Heart left ventricle (tissue), 16 donors: ENCODE measurements around the gene ANXA11. TPM values are rescaled to one million over a fixed set of nuclear protein-coding genes. Genes with fewer than 3 reads are reported as not detected.

Source experiments
- ATAC-seq, 4 donors: fragments of 200-7000 bp; cut with Tn5 transposase; one replicate each; pipeline ENCODE4 v1.9.1; 2020 to 2022; ENCODE audit warnings: moderate library complexity in 4 of 4, mild to moderate bottlenecking in 3 of 4, moderate number of reproducible peaks in 1 of 4
- DNase-seq, 5 donors: peaks; one replicate each; pipeline ENCODE4 v3.0.0-alpha.2; 2020
- H3K27ac ChIP-seq, 12 donors: fragments of 200-600 bp; sonication (generic) in 4 of 12; one replicate each; pipeline versions ENCODE4 v1.5.0 to v1.8.0; 2016 to 2022; ENCODE audit warnings: mild to moderate bottlenecking in 2 of 12
- H3K27me3 ChIP-seq, 9 donors: fragments of 200-600 bp; sonication (generic) in 2 of 9; one replicate each; pipeline versions ENCODE4 v1.5.1 to v1.8.0; 2016 to 2022; ENCODE audit warnings: mild to moderate bottlenecking in 3 of 9
- H3K36me3 ChIP-seq, 9 donors: fragments of 200-600 bp; sonication (generic) in 2 of 9; one replicate each; pipeline versions ENCODE4 v1.5.0 to v1.8.0; 2018 to 2022; ENCODE audit warnings: mild to moderate bottlenecking in 2 of 9
- H3K4me1 ChIP-seq, 12 donors: fragments of 200-600 bp; sonication (generic) in 4 of 12; one replicate each; pipeline versions ENCODE4 v1.5.0 to v1.8.0; 2016 to 2022; ENCODE audit warnings: mild to moderate bottlenecking in 3 of 12
- H3K4me3 ChIP-seq, 12 donors: fragments of 200-600 bp; sonication (generic) in 4 of 12; one replicate each; pipeline versions ENCODE4 v1.5.0 to v1.8.0; 2017 to 2022; ENCODE audit warnings: mild to moderate bottlenecking in 9 of 12, moderate library complexity in 4 of 12
- H3K9me3 ChIP-seq, 12 donors: fragments of 200-600 bp; sonication (generic) in 4 of 12; one replicate each; pipeline versions ENCODE4 v1.5.0 to v1.8.0; 2016 to 2022; ENCODE audit warnings: mild to moderate bottlenecking in 1 of 12
- POLR2A ChIP-seq, 2 donors: fragments of 450-650 bp; IDR thresholded peaks; one replicate each; pipeline ENCODE4 v1.6.1; 2017; ENCODE audit warnings: antibody characterized with exemption in 2 of 2, mild to moderate bottlenecking in 2 of 2, moderate library complexity in 2 of 2
- WGBS, 4 donors: extraction: QIAGEN DNeasy Blood & Tissue Kit in 2 of 4; methylation state at CpG; one replicate each; pipeline versions ENCODE4 v1.1.5 to v1.1.7; 2013 to 2018; 5-methylcytosine and 5-hydroxymethylcytosine counted together
- intact Hi-C, 10 donors: fragments of 100-400 bp; cut with DNase I; formaldehyde crosslinking; loops; one replicate each; pipeline versions ENCODE4 v1.11.1 to v1.14.2; 2022
- polyA plus RNA-seq, 2 donors: library from polyadenylated mRNA; stranded (reverse); fragments of 200-250 nt; gene quantifications; one replicate each; pipeline ENCODE4 v1.2.3, GENCODE V29; 2013
- total RNA-seq, 9 donors: library from RNA; depleted of rRNA in 2 of 9; stranded (reverse); fragments of >200 nt in 2 of 9; fragmentation: NEBNext Ultra II Directional in 3 of 9; extraction: Animal tissue kit (Norgen Biotek cat#: 25700) in 3 of 9; gene quantifications; one replicate each; pipeline versions ENCODE4 v1.1.0 to v1.2.4, GENCODE V29; 2016 to 2023
- TF ChIP-seq, protein P1 (sequence below), 12 donors: fragments of 200-600 bp; sonication (generic) in 4 of 12; IDR thresholded peaks; one replicate each; pipeline versions ENCODE4 v1.5.0 to v1.8.0; 2018 to 2022; ENCODE audit warnings: antibody characterized with exemption in 12 of 12, mild to moderate bottlenecking in 5 of 12
- donor health status: ischemic (EF 13 %, LVEDD 7.1; RV severe dilation, severe dysfunction).
- donor health status: healthy with polysubstance abuse.
- donor health status: DM: no; HTN: yes; CAD: no.
- donor health status: DM: no; HTN: no; CAD: no.
- donor health status: ischemic (EF 25% LVEDD 6.9; RV normal size, moderate dysfunction).
- donor health status: ischemic (EF 25% LVEDD 5.7; RV mildly dilated, moderate dysfunction).
- donor health status: healthy.
- donor health status: DM: yes; HTN: yes; CAD: no.
- donor health status: ischemic (EF 35%, LVEDD 5.7; RV mildly dilated, moderate dysfunction).
- donor health status: nonischemic (EF 11% LVEDD 7.7; RV severe dilation, severe dysfunction).
- donor health status: DM: yes; HTN: yes; CAD: no.
- donor health status: PGD.
- donor health status: ischemic (EF 29% LVEDD 5.4; RV normal size, mild dysfunction).
- donor health status: nonischemic (EF 23%, LVEDD 6.1; RV moderate dilation, normal function).

The ANXA11 gene
- total and polyA plus RNA-seq, 11 donors: 152 to 487 (median 368) TPM

DNA sequence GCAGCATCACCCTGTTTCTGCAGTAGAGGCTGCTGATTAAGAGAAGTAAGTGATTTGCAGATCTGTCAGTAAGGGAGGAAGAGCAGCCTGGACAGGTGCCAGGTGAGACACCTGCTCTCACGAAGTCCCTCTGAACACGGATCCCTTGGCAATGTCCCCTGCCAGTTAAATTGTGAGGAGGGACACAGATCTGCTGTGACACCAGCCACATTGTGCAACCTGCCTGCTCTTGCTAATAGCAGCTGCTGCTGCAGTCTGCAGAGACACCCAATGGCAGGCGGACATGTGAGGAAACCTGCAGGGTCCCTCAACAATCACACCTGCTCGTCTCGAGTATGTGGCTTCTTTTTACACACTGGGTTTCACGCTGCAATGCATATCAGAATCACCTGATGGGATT lies 31.9 kb downstream of the ANXA11 start:
- WGBS, 4 donors: 37 to 68% (median 60%) methylated on average over 5 to 6 of the region's 6 CpGs
- H3K36me3 ChIP-seq: peaks cover 0 to 60% (median 43%) of the 10 kb centered on the region in 9 donors
- no peak overlapping the region for H3K27ac ChIP-seq
- no peak overlapping the region for H3K4me3 ChIP-seq
- ATAC-seq (no peak), DNase-seq (no peak)
- peaks cover 5 to 90% (median 55%) of the 10 kb centered on the region in 12 donors for H3K4me1 ChIP-seq
- H3K27me3 ChIP-seq: no peaks in the 10 kb centered on the region
- TF ChIP-seq, protein P1, sequence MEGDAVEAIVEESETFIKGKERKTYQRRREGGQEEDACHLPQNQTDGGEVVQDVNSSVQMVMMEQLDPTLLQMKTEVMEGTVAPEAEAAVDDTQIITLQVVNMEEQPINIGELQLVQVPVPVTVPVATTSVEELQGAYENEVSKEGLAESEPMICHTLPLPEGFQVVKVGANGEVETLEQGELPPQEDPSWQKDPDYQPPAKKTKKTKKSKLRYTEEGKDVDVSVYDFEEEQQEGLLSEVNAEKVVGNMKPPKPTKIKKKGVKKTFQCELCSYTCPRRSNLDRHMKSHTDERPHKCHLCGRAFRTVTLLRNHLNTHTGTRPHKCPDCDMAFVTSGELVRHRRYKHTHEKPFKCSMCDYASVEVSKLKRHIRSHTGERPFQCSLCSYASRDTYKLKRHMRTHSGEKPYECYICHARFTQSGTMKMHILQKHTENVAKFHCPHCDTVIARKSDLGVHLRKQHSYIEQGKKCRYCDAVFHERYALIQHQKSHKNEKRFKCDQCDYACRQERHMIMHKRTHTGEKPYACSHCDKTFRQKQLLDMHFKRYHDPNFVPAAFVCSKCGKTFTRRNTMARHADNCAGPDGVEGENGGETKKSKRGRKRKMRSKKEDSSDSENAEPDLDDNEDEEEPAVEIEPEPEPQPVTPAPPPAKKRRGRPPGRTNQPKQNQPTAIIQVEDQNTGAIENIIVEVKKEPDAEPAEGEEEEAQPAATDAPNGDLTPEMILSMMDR (IDR thresholded peaks at IDR 0.05): no peak
- TF ChIP-seq POLR2A (IDR thresholded peaks at IDR 0.05): no peak
- H3K9me3 ChIP-seq: no peaks in the 10 kb centered on the region
- intact Hi-C loops: no loop called here

DNA sequence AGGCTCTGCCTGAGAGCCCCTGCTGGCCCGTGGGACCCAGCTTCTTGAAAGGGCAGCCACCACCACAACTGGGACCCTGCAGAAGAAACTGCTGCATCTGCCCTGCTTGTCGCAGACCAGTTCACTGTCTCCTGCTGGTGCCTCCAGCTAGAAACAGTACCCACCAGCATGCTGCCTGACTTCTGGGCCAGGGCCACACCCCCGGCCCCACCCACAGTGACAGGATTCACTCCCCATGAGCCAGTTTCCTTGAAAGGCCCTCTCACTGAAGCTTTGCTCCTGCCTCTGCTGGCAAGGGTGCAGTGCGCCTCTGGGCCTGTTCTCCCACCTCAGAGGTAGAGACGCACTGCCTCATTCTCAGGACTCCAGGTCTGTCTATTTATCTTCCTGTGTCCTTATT lies 32.4 kb downstream of the ANXA11 start:
- DNase-seq: no peak
- intact Hi-C loops: no loop called here
- no peak overlapping the region for H3K27ac ChIP-seq
- no peak overlapping the region for H3K4me3 ChIP-seq
- peaks cover 0 to 60% (median 44%) of the 10 kb centered on the region in 9 donors for H3K36me3 ChIP-seq
- H3K4me1 ChIP-seq: peaks cover 3 to 90% (median 55%) of the 10 kb centered on the region in 12 donors
- no peak for ATAC-seq
- WGBS, 4 donors: 57 to 81% (median 70%) methylated on average over 5 of the region's 5 CpGs
- TF ChIP-seq POLR2A (IDR thresholded peaks at IDR 0.05): no peak
- TF ChIP-seq, protein P1 (IDR thresholded peaks at IDR 0.05): no peak
- no peaks in the 10 kb centered on the region for H3K9me3 ChIP-seq
- H3K27me3 ChIP-seq: no peaks in the 10 kb centered on the region

DNA sequence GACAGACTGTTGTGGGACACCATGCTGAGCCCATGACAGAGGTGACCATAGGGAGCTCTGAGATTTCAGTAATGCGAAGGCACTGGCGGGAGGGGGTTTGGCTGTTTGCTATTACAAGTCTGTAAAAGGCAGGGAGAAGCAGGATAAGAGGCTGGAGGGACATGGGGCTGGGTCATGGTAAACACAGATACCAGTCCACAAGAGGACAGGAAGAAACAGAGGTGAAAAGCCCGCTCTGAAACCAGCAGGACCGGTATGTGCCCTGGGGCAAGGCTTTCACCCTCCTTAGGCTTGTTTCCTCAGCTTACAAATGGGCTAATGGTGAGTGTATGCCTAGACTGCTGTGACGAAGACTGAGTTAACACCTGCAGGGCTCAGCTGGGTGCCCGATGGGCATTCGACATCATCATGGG lies 34.1 kb downstream of the ANXA11 start:
- DNase-seq: no peak
- 87 to 91% (median 89%) methylated on average over 7 of the region's 7 CpGs for WGBS, 4 donors
- H3K27ac ChIP-seq: peak overlapping the region in 2 of 12 donors; percentile 31 to 39
- ATAC-seq: no peak
- no peak for TF ChIP-seq POLR2A (IDR thresholded peaks at IDR 0.05)
- TF ChIP-seq, protein P1 (IDR thresholded peaks at IDR 0.05): no peak
- intact Hi-C loops: no loop called here
- no peaks in the 10 kb centered on the region for H3K27me3 ChIP-seq
- H3K36me3 ChIP-seq: peaks cover 0 to 69% (median 47%) of the 10 kb centered on the region in 9 donors
- no peaks in the 10 kb centered on the region for H3K9me3 ChIP-seq
- H3K4me1 ChIP-seq: peaks cover 3 to 90% (median 58%) of the 10 kb centered on the region in 12 donors
- H3K4me3 ChIP-seq: no peak overlapping the region

DNA sequence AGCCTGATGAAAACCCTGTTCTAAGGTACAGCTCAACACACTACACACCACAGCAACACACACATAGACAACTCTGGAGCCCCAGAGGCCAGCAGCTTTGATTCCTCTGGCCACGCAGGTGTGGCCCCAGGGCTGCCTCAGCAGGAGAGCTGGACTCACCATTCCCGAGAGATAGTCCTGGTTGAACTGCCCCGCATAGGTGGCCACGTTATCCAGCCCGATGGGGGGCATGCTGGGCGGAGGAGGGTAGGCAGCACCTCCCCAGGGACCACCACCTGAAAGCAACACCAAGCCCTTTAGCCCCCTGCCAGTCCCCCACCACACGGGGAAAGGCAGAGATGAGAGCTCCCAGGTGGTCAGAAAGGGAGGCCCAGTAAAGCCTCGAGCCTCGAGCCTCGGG lies 34.7 kb downstream of the ANXA11 start:
- no peaks in the 10 kb centered on the region for H3K9me3 ChIP-seq
- intact Hi-C loops: no loop called here
- no peak for DNase-seq
- H3K36me3 ChIP-seq: peaks cover 0 to 72% (median 51%) of the 10 kb centered on the region in 9 donors
- no peak for ATAC-seq
- 86 to 91% (median 90%) methylated on average over 9 to 10 of the region's 10 CpGs for WGBS, 4 donors
- peak overlapping the region in 1 of 12 donors; percentile 39 for H3K27ac ChIP-seq
- H3K27me3 ChIP-seq: no peaks in the 10 kb centered on the region
- peaks cover 6 to 90% (median 58%) of the 10 kb centered on the region in 12 donors for H3K4me1 ChIP-seq
- no peak overlapping the region for H3K4me3 ChIP-seq
- no peak for TF ChIP-seq POLR2A (IDR thresholded peaks at IDR 0.05)
- TF ChIP-seq, protein P1 (IDR thresholded peaks at IDR 0.05): no peak
